Measurements from ENCODE around the gene ITPR1.

- TF ChIP-seq CTCF (IDR thresholded peaks at IDR 0.05) (no peak), POLR2AphosphoS5 (IDR thresholded peaks at IDR 0.05; ENCODE audit: low read depth, low read length) (no peak)
Measured at GRCh38 chr3:4531478-4532025, 38.4 kb downstream of the ITPR1 start.

Data from Panc1 (cell line).